GM21737 (cell line): ENCODE measurements around the gene FABP2.
A peak's percentile ranks its signal among the peaks of the same experiment; 100 is the strongest.
"Not testable (repeated sequence)": the region's sequence is repeated elsewhere in the genome, so short reads cannot be mapped to it uniquely, and the experiment has no call there.

Source experiments
- ATAC-seq: cut with Tn5 transposase; IDR thresholded peaks from one replicate; pipeline ENCODE4 v1.9.1; 2021; ENCODE audit warnings: mild to moderate bottlenecking, moderate library complexity; ENCODE audit not compliant: unreplicated experiment

FABP2 gene

GRCh38 chr4:119321921-119322687 is at the start of gene FABP2:
Gene FABP2 (minus strand): TSS chr4:119322138. CDS start chr4:119322102, 36 bp downstream.
- no peak for ATAC-seq

GRCh38 chr4:119370951-119371683 is 49.2 kb upstream of the FABP2 start:
- not testable (repeated sequence) for ATAC-seq

- peak; percentile 95 for ATAC-seq
These were observed 48.5 kb upstream of the FABP2 start for GRCh38 chr4:119370392-119370791.

- ATAC-seq, result not testable (repeated sequence)
These were observed 44.9 kb upstream of the FABP2 start for GRCh38 chr4:119366802-119367201.

GRCh38 chr4:119364203-119364602 is 42.3 kb upstream of the FABP2 start:
- ATAC-seq, result not testable (repeated sequence)

GRCh38 chr4:119363372-119363771 is 41.4 kb upstream of the FABP2 start:
- not testable (repeated sequence) for ATAC-seq

DNA sequence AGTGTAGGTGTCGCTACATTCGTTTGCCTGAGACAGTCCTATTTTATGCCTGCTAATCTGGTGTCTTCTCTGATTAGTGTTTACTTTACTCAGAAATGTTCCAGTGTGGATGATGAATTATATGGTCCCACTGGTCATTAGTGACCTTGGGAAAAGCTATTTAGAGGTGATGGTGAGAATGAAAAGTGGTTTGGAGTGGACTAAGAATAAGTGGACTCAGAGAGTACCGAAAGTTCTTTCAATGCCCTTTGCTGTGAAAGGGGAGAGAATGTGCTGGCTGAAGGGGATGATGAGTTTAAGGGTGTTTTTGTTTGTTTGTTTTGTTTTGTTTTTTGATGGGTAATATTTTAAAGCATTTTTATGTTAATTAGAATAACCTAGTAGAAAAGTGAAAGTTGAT is 40.5 kb upstream of the FABP2 start:
- ATAC-seq, result not testable (repeated sequence)

DNA sequence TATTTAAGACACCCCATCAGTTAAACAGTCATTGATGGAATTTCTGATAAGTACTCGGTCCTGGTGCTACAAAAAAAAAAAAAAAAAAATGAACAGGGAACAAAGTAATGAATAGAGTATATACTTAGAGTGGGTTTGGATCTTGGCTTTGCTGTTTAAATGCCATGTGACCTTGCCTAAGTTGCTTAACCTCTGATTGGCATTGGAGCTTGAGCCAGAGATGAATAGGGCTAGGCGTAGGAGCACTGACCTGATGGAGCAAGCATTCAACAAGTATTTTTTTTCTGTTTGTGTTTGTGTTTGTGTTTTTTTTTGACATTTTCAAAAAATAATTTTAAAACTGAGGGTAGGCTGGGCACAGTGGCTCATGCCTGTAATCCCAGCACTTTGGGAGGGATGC is 37.9 kb upstream of the FABP2 start:
- ATAC-seq, result not testable (repeated sequence)

- not testable (repeated sequence) for ATAC-seq
These were observed 34.9 kb upstream of the FABP2 start for GRCh38 chr4:119356796-119357195.

GRCh38 chr4:119356041-119356440 is 34.1 kb upstream of the FABP2 start:
- not testable (repeated sequence) for ATAC-seq

- not testable (repeated sequence) for ATAC-seq
These were observed 31.4 kb upstream of the FABP2 start for GRCh38 chr4:119353364-119353763.

GRCh38 chr4:119348169-119348568 is 26.2 kb upstream of the FABP2 start:
- ATAC-seq, result not testable (repeated sequence)

GRCh38 chr4:119343293-119343692 is 21.4 kb upstream of the FABP2 start:
- ATAC-seq, result not testable (repeated sequence)

DNA sequence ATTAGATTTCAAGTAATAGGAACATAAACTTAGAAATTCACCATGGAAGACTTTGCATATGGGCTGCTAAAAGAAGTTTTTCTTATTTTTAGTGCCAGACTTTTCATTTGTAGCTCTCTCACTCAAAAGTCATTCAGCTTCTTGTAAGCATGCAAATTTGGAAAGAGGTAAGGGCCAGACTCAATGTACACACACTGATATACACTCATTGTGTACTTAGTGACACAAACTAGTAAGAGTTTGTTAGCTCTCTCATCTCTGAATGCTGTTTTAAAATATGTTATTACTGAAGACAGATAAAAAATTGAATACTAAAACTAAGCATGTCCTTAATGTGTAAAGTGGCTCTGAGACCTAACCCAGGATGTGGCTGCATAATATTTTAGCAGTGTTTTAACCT is 18.0 kb upstream of the FABP2 start:
- not testable (repeated sequence) for ATAC-seq

- ATAC-seq, result no peak
These were observed 15.1 kb upstream of the FABP2 start for GRCh38 chr4:119337010-119337409.

- not testable (repeated sequence) for ATAC-seq
These were observed 14.5 kb upstream of the FABP2 start for GRCh38 chr4:119336332-119336979.

- no peak for ATAC-seq
These were observed 8.1 kb upstream of the FABP2 start for GRCh38 chr4:119329835-119330620.

- ATAC-seq, result no peak
These were observed 6.8 kb upstream of the FABP2 start for GRCh38 chr4:119328695-119329094.

GRCh38 chr4:119317990-119318389 is 3.9 kb downstream of the FABP2 start:
- no peak for ATAC-seq

GRCh38 chr4:119315036-119315435 is 6.9 kb downstream of the FABP2 start:
- ATAC-seq, result no peak

DNA sequence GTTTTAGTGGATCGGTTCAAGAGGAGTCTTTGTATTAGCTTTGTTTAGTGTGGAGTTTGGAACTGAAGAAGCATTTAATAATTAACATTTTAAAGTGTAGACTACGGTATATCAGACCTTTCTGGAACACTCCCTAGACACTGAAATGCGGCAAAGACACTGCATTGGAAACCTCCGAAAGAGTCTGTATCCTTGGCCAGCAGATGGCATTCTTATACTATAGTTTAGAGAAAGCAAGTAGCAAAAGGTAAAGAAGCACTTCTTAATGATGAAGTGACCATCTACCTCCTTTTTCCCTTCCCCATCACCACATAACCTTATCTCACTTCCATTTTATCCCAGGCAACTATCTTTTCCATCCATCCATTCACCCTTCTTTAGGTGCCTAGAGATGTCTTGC is 7.6 kb downstream of the FABP2 start:
- no peak for ATAC-seq
